GM23338 (cell line): ENCODE data around the gene UNK.

ENCODE experiments used
- CREB1 ChIP-seq: fragments of 250-450 bp; sonication (Bioruptor Pico); IDR thresholded peaks from 2 replicates; pipeline ENCODE4 v1.5.0; 2020; ENCODE audit warnings: low read depth, mild to moderate bottlenecking, moderate library complexity
- CTCF ChIP-seq, 2 experiments: fragments of 200-600 bp in 1 of 2; sonication (generic) in 1 of 2; conservative IDR thresholded peaks; 2 replicates each; pipeline versions ENCODE4 v1.5.1 to v1.6.1; 2016 to 2017; ENCODE audit warnings: antibody characterized with exemption in 2 of 2, low read depth in 2 of 2, mild to moderate bottlenecking in 2 of 2, moderate library complexity in 1 of 2
- EZH2 ChIP-seq: fragments of 200-600 bp; sonication (generic); IDR thresholded peaks from one replicate; pipeline ENCODE4 v1.8.0; 2017; ENCODE audit warnings: antibody characterized with exemption, mild to moderate bottlenecking, low read depth; ENCODE audit not compliant: unreplicated experiment
- EZH2phosphoT487 ChIP-seq: fragments of 200-600 bp; sonication (generic); IDR thresholded peaks from one replicate; pipeline ENCODE4 v1.8.1; 2018; ENCODE audit warnings: antibody characterized with exemption; ENCODE audit not compliant: unreplicated experiment
- JUNB ChIP-seq: IDR thresholded peaks from one replicate; pipeline ENCODE4 v1.6.1; 2016; ENCODE audit warnings: antibody characterized with exemption; ENCODE audit not compliant: unreplicated experiment
- NANOG ChIP-seq: IDR thresholded peaks from 2 replicates; pipeline ENCODE4 v1.6.1; 2016; ENCODE audit warnings: antibody characterized with exemption, borderline replicate concordance
- POLR2AphosphoS5 ChIP-seq: IDR thresholded peaks from 2 replicates; pipeline ENCODE4 v1.6.1; 2016; ENCODE audit warnings: antibody characterized with exemption, low read depth
- REST ChIP-seq: IDR thresholded peaks from one replicate; pipeline ENCODE4 v1.6.1; 2018; ENCODE audit warnings: antibody characterized with exemption; ENCODE audit not compliant: unreplicated experiment
- ZNF331 ChIP-seq: fragments of 250-450 bp; sonication (Bioruptor Pico); IDR thresholded peaks from 2 replicates; pipeline ENCODE4 v1.5.0; 2020; ENCODE audit warnings: low read depth, mild to moderate bottlenecking, moderate library complexity
- TF ChIP-seq, protein P1 (sequence below): fragments of 250-450 bp; sonication (Bioruptor Pico); IDR thresholded peaks from 2 replicates; pipeline ENCODE4 v1.5.0; 2020; ENCODE audit warnings: mild to moderate bottlenecking, moderate library complexity

DNA sequence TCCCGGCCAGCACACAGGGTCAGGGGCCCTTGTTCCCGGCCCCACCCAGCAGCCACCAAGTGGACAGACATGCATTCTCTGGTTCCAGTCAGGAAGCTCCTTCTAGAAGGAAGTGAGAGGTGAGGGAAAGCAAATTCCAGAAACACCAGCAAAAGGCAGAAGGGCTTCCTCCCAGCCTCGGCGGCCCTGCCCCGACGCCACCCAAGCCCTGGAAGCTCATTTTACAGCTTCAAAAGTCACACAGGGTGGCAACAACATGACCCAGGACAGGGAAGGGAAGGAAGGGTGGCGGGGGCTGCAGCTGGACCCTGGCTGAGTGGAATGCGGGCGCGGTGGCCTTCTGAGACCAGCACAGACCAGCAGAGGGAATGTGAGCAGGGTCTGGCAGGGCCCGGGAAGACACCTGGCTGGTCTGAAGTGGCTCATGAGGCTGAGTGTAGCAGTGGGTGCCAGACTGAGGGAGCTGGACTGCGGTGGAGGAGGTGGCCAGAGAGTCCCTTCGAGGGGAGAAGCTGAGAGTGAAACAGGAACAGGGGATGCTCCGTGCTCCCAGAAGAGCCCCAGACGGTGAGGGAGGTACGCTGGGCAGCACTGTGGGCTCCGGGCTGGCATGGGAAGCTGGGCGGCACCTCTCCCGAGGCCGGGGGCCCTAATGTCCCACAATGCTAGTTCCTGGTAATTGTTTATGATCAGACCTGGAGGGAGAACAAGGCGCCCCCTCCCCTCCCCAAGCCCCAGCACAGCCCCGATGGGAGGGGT lies 61.5 kb downstream of the UNK start:
- TF ChIP-seq CTCF (conservative IDR thresholded peaks at IDR 0.05; ENCODE audit: low read depth in 2 of 2): no peak
- no peak for TF ChIP-seq EZH2phosphoT487
- TF ChIP-seq, protein P1, sequence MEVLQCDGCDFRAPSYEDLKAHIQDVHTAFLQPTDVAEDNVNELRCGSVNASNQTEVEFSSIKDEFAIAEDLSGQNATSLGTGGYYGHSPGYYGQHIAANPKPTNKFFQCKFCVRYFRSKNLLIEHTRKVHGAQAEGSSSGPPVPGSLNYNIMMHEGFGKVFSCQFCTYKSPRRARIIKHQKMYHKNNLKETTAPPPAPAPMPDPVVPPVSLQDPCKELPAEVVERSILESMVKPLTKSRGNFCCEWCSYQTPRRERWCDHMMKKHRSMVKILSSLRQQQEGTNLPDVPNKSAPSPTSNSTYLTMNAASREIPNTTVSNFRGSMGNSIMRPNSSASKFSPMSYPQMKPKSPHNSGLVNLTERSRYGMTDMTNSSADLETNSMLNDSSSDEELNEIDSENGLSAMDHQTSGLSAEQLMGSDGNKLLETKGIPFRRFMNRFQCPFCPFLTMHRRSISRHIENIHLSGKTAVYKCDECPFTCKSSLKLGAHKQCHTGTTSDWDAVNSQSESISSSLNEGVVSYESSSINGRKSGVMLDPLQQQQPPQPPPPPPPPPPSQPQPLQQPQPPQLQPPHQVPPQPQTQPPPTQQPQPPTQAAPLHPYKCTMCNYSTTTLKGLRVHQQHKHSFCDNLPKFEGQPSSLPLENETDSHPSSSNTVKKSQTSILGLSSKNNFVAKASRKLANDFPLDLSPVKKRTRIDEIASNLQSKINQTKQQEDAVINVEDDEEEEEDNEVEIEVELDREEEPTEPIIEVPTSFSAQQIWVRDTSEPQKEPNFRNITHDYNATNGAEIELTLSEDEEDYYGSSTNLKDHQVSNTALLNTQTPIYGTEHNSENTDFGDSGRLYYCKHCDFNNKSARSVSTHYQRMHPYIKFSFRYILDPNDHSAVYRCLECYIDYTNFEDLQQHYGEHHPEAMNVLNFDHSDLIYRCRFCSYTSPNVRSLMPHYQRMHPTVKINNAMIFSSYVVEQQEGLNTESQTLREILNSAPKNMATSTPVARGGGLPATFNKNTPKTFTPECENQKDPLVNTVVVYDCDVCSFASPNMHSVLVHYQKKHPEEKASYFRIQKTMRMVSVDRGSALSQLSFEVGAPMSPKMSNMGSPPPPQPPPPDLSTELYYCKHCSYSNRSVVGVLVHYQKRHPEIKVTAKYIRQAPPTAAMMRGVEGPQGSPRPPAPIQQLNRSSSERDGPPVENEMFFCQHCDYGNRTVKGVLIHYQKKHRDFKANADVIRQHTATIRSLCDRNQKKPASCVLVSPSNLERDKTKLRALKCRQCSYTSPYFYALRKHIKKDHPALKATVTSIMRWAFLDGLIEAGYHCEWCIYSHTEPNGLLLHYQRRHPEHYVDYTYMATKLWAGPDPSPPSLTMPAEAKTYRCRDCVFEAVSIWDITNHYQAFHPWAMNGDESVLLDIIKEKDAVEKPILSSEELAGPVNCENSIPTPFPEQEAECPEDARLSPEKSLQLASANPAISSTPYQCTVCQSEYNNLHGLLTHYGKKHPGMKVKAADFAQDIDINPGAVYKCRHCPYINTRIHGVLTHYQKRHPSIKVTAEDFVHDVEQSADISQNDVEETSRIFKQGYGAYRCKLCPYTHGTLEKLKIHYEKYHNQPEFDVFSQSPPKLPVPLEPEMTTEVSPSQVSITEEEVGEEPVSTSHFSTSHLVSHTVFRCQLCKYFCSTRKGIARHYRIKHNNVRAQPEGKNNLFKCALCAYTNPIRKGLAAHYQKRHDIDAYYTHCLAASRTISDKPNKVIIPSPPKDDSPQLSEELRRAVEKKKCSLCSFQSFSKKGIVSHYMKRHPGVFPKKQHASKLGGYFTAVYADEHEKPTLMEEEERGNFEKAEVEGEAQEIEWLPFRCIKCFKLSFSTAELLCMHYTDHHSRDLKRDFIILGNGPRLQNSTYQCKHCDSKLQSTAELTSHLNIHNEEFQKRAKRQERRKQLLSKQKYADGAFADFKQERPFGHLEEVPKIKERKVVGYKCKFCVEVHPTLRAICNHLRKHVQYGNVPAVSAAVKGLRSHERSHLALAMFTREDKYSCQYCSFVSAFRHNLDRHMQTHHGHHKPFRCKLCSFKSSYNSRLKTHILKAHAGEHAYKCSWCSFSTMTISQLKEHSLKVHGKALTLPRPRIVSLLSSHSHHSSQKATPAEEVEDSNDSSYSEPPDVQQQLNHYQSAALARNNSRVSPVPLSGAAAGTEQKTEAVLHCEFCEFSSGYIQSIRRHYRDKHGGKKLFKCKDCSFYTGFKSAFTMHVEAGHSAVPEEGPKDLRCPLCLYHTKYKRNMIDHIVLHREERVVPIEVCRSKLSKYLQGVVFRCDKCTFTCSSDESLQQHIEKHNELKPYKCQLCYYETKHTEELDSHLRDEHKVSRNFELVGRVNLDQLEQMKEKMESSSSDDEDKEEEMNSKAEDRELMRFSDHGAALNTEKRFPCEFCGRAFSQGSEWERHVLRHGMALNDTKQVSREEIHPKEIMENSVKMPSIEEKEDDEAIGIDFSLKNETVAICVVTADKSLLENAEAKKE (CRISPR knock-in tag): no peak
- no peak for TF ChIP-seq POLR2AphosphoS5
- no peak for TF ChIP-seq CREB1 (CRISPR knock-in tag)
- TF ChIP-seq NANOG: no peak
- TF ChIP-seq ZNF331 (CRISPR knock-in tag): no peak
- no peak for TF ChIP-seq EZH2
- no peak for TF ChIP-seq JUNB
- TF ChIP-seq REST: no peak
